DMS53 (cell line): ENCODE measurements around the gene YY1.

ENCODE experiments used
- DNase-seq: peaks from one replicate; lab custom pipeline; 2025; lab: John Stamatoyannopoulos, UW

YY1 gene

GRCh38 chr14:100313464-100314230 lies 74.7 kb downstream of the YY1 start:
- DNase-seq = no peak

GRCh38 chr14:100314724-100315123 lies 75.8 kb downstream of the YY1 start:
- no peak for DNase-seq

DNA sequence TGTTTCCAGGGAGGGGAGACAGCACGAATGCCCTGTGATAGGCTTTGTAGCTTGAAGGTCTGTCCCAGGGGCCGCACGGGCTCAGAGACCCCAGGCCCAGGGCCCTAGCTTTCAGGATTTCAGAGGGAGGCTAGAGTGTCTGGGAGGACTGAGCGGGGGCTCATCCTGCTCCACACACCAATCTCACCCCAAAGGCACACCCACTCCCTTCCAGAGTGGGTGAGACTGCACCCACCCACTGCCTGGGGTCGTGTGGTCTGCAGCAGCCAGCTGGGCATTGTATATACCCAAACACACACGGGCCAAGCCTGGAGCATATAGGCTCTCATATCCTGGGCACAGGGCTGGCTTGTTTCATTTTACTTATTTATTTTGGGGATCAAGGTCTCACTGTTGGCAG lies 78.4 kb downstream of the YY1 start:
- no peak for DNase-seq

DNA sequence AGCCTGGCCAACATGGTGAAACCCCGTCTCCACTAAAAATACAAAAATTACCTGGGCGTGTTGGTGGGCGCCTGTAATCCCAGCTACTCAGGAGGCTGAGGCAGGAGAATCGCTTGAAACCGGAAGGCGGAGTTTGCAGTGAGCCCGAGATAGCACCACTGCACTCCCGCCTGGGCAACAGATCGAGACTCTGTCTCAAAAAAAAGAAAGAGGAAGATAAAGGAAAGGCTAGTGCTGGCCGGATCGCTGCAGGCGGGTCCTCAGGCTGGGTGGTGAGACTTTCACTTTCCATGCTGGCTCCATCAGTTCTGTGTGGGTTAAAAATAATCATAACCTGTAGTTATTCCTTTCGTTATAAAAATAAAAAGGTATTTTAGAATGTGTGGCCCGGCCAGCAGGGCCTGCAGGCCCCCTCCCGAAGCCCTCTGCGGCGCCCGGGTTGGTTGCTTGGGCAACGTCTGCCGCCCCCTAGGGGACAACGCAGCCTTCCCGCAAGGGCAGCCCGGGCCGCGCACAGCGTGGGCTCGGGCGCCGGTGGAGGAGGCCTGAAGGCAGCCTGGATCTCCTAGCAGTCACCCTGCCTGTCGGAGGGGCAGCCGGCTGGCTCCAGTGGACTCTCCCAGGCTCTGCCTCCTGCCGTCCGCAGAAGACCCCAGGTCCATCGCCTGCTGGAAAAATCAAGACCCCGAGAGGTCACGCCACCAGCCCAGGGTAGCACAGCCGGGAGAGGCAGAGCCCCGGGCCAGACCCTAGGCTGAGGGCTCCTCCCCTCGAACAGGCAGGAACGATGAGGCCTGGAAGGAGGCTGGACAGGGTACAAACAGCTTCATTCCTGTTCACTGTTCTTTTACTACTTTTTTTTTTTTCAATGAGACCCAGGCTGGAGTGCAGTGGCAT lies 79.2 kb downstream of the YY1 start:
- DNase-seq = peak; percentile 74

GRCh38 chr14:100320157-100320856 lies 81.4 kb downstream of the YY1 start:
- DNase-seq = no peak

DNA sequence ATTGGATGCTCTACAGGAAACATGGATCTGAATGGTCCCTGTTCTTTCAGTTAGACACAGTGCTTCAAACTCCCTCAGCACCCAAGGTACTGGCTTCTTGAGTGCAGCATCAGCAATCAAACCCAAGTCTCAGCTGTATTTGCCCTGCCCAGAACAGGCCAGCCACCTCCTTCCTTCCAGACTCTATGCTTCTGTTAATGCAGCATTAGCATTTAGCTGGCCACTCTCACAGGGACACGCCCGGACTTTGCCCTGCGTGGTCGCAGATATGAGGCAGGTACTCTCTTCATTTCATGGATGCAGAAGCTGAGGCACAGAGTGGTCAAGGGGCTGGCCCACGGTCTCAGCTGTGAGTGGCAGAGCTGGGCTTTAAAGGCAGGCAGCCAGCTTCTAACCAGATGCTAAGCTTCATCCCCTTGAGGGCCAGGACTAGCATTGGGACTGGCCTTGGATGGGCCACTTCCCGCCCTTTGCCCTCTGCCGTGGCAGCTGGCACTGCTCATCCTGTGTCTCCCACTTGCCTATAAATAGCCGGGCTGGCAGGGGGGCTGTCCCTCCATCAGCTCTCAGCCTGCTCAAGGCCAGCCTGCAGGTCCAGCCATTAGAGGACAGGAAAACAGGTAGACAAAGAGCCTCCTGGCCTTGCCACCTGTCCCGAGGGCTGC lies 82.7 kb downstream of the YY1 start:
- DNase-seq = peak; percentile 83

DNA sequence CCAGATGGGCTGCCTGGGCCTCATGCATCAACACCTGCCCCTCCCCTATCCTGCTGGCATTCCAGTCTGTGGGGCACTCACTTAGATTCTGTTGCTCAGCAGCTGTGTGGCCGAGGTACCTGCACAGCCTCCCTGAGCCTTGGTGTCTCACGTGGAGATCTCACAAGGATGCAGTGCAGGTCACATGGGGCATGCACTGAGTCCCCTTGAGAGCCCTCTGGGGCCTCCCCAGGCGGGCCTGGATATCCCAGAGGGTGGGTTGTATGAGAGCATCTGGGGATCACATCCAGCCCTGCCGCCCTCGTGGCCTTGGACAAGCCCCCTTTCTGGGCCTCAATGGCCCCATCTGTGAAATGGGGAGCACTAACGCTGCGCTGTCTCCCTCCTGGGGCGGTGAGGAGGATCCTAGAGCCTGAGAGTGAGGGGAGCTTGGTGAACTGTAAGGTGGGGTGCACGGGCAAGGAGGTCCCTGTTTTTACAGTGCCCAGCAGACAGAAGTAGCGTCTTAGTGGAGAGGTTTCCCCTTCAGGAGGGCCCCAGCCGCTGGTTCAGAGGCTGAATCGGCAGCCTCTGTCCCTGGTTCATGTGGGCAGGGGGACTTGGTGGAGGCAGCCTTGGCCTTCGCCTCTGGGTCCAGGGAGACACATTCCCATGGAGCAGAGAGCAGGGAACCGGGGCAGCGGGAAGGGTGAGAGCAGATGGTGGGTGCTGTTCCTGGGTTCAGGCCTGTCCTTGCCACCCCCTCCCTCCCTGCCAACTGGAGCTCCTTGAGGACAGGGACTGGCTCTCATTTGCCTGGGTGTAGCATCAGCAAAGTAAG lies 83.4 kb downstream of the YY1 start:
- DNase-seq = no peak

GRCh38 chr14:100323121-100323941 lies 84.4 kb downstream of the YY1 start, which contains the start of gene SLC25A47:
Gene SLC25A47, plus strand, starts transcription at chr14:100323339. Its CDS starts 76 bp downstream, at chr14:100323415.
- peak; percentile 19 for DNase-seq

GRCh38 chr14:100323942-100324307 lies 85.0 kb downstream of the YY1 start:
- no peak for DNase-seq

DNA sequence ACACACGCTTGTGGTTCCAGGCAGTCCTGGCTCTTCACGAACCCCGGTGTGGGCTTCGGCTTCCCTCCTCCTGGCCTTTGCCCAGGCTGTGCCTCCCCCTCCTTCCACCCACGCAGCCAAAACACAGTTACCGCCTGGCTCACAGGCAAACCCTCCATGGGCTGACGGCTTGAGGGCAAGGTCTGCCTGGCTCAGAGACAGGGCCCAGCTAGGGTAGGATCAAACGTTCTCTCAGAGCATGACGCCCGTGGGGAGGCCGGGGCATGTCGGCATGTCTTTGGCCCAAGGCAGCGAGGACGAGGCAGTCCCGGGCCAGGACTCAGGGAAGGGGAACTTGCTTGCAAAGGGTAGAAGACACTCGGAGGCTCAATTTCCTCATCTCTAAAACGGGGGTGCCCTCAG lies 86.3 kb downstream of the YY1 start:
- DNase-seq = no peak

- DNase-seq = no peak
Observed at GRCh38 chr14:100325958-100326357, 87.0 kb downstream of the YY1 start.

- no peak for DNase-seq
Observed at GRCh38 chr14:100327128-100327527, 88.2 kb downstream of the YY1 start.

- DNase-seq = peak; percentile 67
Observed at GRCh38 chr14:100328495-100329163, 89.7 kb downstream of the YY1 start.

GRCh38 chr14:100329233-100330006 lies 90.5 kb downstream of the YY1 start:
- DNase-seq = no peak

DNA sequence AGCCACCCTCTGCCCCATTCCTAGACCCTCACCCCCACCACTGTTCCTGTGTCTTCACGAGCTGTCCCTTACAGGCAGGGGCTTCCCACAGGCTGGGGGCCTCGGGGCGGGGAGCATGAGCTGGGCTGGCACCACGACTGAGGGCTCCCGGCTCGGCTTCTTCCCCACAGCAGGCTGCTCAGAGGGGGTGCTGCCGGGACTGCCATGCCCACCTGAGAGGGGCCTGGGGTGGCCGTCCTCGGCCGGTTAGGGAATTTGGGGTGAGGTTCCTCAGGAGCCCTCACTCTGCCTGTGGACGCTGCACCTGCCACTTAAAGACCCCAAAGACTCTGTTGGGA lies 91.0 kb downstream of the YY1 start:
- DNase-seq = no peak

DNA sequence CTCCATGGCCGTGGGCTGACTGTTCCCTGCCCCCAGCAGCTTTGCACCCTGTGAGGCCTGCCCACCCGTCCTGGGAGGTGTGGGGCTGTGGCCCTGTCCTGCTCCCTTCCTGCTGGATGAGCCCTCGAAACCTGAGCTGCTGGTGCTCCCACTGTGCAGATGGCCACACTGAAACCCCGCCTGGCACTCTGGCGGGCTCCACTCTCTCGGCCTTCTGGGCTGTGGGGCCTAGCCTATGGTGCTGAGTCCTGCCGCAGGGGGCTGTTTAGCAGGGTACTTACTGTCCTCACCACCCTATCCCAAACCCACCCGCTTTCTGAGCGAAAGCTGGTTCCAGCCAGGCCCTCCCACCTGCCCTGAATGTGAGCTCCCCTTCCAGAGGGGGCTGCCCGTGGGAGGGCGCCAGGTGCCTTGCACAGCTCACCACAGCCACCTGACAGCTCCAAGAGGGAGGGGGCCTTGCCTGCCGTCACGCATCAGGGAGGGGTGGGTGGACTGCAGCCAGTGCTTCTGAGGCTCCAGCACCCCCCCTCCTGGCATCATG lies 91.5 kb downstream of the YY1 start:
- no peak for DNase-seq

DNA sequence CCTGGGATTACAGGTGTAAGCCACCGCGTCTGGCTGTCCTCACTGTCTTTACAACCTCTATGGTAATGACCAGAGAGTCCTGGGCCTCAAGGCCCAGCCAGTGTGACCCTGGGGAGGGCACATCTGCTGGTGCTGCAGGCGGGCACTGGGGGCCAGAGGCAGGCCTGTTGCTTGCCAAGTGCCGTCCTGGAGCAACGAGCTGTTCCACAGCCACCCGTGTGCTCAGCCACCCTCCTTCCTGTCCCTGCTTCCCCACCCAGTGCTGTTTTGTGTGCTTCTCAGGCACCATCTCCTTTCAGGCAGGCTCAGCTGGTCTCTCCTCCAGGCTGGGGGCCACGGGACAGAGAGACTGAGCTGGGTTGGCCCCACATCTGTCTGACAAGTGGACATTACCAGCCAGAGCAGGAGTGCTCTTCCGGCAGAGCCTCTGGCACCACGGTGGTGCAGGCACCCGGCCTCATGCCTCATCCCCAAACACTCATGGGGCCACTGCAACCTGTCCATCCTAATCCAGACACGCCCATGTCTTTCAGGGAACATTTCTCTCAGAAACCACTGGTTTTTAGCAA lies 93.2 kb downstream of the YY1 start:
- DNase-seq = peak; percentile 60
